Peyer's patch (tissue), 4 donors: ENCODE data around the gene FMNL2.

Source experiments
- CTCF ChIP-seq, 6 experiments: fragments of 450-650 bp in 4 of 6; fragments of 200-600 bp in 2 of 6; sonication (generic) in 1 of 6; IDR thresholded peaks; one replicate each; pipeline ENCODE4 v1.5.1; 2017 to 2019; ENCODE audit warnings: antibody characterized with exemption in 6 of 6, mild to moderate bottlenecking in 3 of 6, moderate library complexity in 1 of 6
- POLR2A ChIP-seq, 2 donors: fragments of 450-650 bp; IDR thresholded peaks; one replicate each; pipeline ENCODE4 v1.5.1; 2017; ENCODE audit warnings: antibody characterized with exemption in 2 of 2, mild to moderate bottlenecking in 2 of 2, moderate library complexity in 2 of 2

GRCh38 chr2:152539424-152539823, 204.4 kb downstream of the FMNL2 start:
- TF ChIP-seq CTCF (IDR thresholded peaks at IDR 0.05) (no peak), POLR2A (IDR thresholded peaks at IDR 0.05) (no peak)
